H1 (cell line): ENCODE results near the gene SPTSSB. TPM values are rescaled to one million over a fixed set of nuclear protein-coding genes. Genes with fewer than 3 reads are reported as not detected.

Source experiments
- CTCF ChIA-PET: fragments of 300-600 bp; sonication (Branson Sonifier 250); formaldehyde crosslinking; loops from one replicate; lab custom pipeline; 2021; ENCODE audit not compliant: partially characterized antibody; lab: Charles Lee
- POLR2A ChIA-PET: fragments of 300-600 bp; sonication (Branson Sonifier 250); formaldehyde crosslinking; loops from one replicate; lab custom pipeline; 2021; ENCODE audit warnings: inconsistent platforms; ENCODE audit not compliant: partially characterized antibody; lab: Charles Lee
- DNase-seq, 2 experiments: peaks; one replicate each; pipeline versions ENCODE4 v3.0.0 to v3.0.0-alpha.2; 2010 to 2022; ENCODE audit warnings: low spot score in 2 of 2, low read depth in 1 of 2, mixed read lengths in 1 of 2
- FAIRE-seq: peaks from 2 replicates; lab custom pipeline; 2011; peaks lifted over from hg19 to GRCh38; lab: Jason Lieb, UNC
- H2AFZ ChIP-seq: 2 replicates; pipeline ENCODE4 v1.8.1; 2012; ENCODE audit warnings: low read length, inconsistent platforms
- H2AK5ac ChIP-seq: 2 replicates; pipeline ENCODE4 v1.6.1; 2013; ENCODE audit warnings: low read depth, low read length
- H2BK120ac ChIP-seq: replicated peaks from 2 replicates; pipeline ENCODE3; 2013; ENCODE audit warnings: low read depth, low read length, inconsistent platforms
- H2BK12ac ChIP-seq: 2 replicates; pipeline ENCODE4 v1.6.1; 2013; ENCODE audit warnings: low read depth, low read length
- H2BK15ac ChIP-seq: 2 replicates; pipeline ENCODE4 v1.6.1; 2013; ENCODE audit warnings: low read length
- H2BK20ac ChIP-seq: 2 replicates; pipeline ENCODE4 v1.6.1; 2013; ENCODE audit warnings: low read length
- H2BK5ac ChIP-seq: 2 replicates; pipeline ENCODE4 v1.6.1; 2013; ENCODE audit warnings: low read depth, low read length
- H3K14ac ChIP-seq: 2 replicates; pipeline ENCODE4 v1.6.1; 2013; ENCODE audit warnings: inconsistent platforms; ENCODE audit not compliant: insufficient read length
- H3K18ac ChIP-seq: 2 replicates; pipeline ENCODE4 v1.6.1; 2013; ENCODE audit warnings: low read length; ENCODE audit errors: extremely low read depth
- H3K23ac ChIP-seq: 2 replicates; pipeline ENCODE4 v1.6.1; 2013; ENCODE audit warnings: inconsistent platforms; ENCODE audit not compliant: insufficient read length
- H3K23me2 ChIP-seq: 2 replicates; pipeline ENCODE4 v1.6.1; 2013; ENCODE audit warnings: low read depth, low read length
- H3K27ac ChIP-seq: 2 replicates; pipeline ENCODE4 v1.6.1; 2011; ENCODE audit warnings: low read depth, low read length, inconsistent platforms
- H3K27me3 ChIP-seq, 4 experiments: replicated peaks in 1 of 4; 1 replicate in 1 of 4; 2 replicates in 3 of 4; pipeline versions ENCODE4 v1.6.1 to v1.8.1; 2011 to 2013; ENCODE audit warnings: low read length in 3 of 4, mild to moderate bottlenecking in 3 of 4, inconsistent platforms in 2 of 4, mixed read lengths in 2 of 4, moderate library complexity in 1 of 4; ENCODE audit not compliant: control insufficient read depth in 3 of 4, insufficient read depth in 3 of 4; ENCODE audit errors: extremely low read depth in 1 of 4
- H3K36me3 ChIP-seq, 4 experiments: 2 replicates each; pipeline versions ENCODE4 v1.6.1 to v1.8.1; 2011 to 2013; ENCODE audit warnings: mild to moderate bottlenecking in 4 of 4, low read length in 3 of 4, moderate library complexity in 2 of 4, control low read depth in 1 of 4, inconsistent platforms in 1 of 4; ENCODE audit not compliant: insufficient read depth in 4 of 4, control insufficient read depth in 2 of 4
- H3K4ac ChIP-seq: replicated peaks from 2 replicates; pipeline ENCODE3; 2013; ENCODE audit warnings: low read length, low read depth, mixed read lengths, inconsistent platforms; ENCODE audit not compliant: insufficient read length
- H3K4me1 ChIP-seq, 4 experiments: replicated peaks in 1 of 4; 1 replicate in 1 of 4; 2 replicates in 3 of 4; pipeline versions ENCODE4 v1.6.1 to v1.8.1; 2011 to 2013; ENCODE audit warnings: low read length in 3 of 4, inconsistent platforms in 2 of 4, mixed read lengths in 1 of 4; ENCODE audit not compliant: insufficient read depth in 4 of 4, control insufficient read depth in 3 of 4
- H3K4me2 ChIP-seq, 2 experiments: 2 replicates each; pipeline versions ENCODE4 v1.6.1 to v1.8.1; 2011 to 2013; ENCODE audit warnings: low read depth in 2 of 2, low read length in 2 of 2, control low read depth in 1 of 2, inconsistent platforms in 1 of 2, mild to moderate bottlenecking in 1 of 2; ENCODE audit not compliant: insufficient read depth in 1 of 2
- H3K4me3 ChIP-seq, 4 experiments: fragments of 200-600, 300-600 bp in 1 of 4; sonication (generic), shearing (Covaris generic), sonication (Bioruptor Twin) in 1 of 4; 2 replicates each; pipeline versions ENCODE4 v1.5.1 to v1.8.1; 2011 to 2016; ENCODE audit warnings: low read length in 4 of 4, low read depth in 3 of 4, control low read depth in 2 of 4, inconsistent platforms in 2 of 4, mild to moderate bottlenecking in 2 of 4, mixed read lengths in 1 of 4, moderate library complexity in 1 of 4; ENCODE audit not compliant: insufficient read depth in 2 of 4; ENCODE audit errors: extremely low read depth in 1 of 4
- H3K56ac ChIP-seq: replicated peaks from 2 replicates; pipeline ENCODE3; 2013; ENCODE audit warnings: low read depth, mild to moderate bottlenecking, mixed read lengths, low read length, inconsistent platforms; ENCODE audit not compliant: insufficient read length
- H3K79me1 ChIP-seq: 2 replicates; pipeline ENCODE4 v1.6.1; 2013; ENCODE audit warnings: low read depth, low read length, control low read depth
- H3K79me2 ChIP-seq, 2 experiments: 2 replicates each; pipeline versions ENCODE4 v1.6.1 to v1.8.1; 2012 to 2013; ENCODE audit warnings: low read length in 2 of 2, mild to moderate bottlenecking in 2 of 2, inconsistent platforms in 1 of 2; ENCODE audit not compliant: insufficient read depth in 2 of 2, control insufficient read depth in 1 of 2
- H3K9ac ChIP-seq, 4 experiments: replicated peaks in 1 of 4; 1 replicate in 1 of 4; 2 replicates in 3 of 4; pipeline versions ENCODE4 v1.6.1 to v1.8.1; 2011 to 2013; ENCODE audit warnings: low read depth in 3 of 4, low read length in 3 of 4, control low read depth in 2 of 4, mild to moderate bottlenecking in 2 of 4, moderate library complexity in 2 of 4, inconsistent platforms in 1 of 4; ENCODE audit errors: extremely low read depth in 1 of 4
- H3K9me3 ChIP-seq, 2 experiments: 2 replicates each; pipeline versions ENCODE4 v1.6.1 to v1.8.1; 2012 to 2013; ENCODE audit warnings: mild to moderate bottlenecking in 2 of 2, moderate library complexity in 2 of 2, control low read depth in 1 of 2, inconsistent platforms in 1 of 2, low read depth in 1 of 2, low read length in 1 of 2, mixed read lengths in 1 of 2; ENCODE audit not compliant: insufficient read depth in 2 of 2
- H4K20me1 ChIP-seq, 2 experiments: replicated peaks in 1 of 2; 2 replicates each; pipeline versions ENCODE3 to v1.8.1; 2011 to 2013; ENCODE audit warnings: inconsistent platforms in 2 of 2, low read length in 2 of 2, mild to moderate bottlenecking in 1 of 2; ENCODE audit not compliant: insufficient read depth in 2 of 2, control insufficient read depth in 1 of 2
- H4K5ac ChIP-seq: 2 replicates; pipeline ENCODE4 v1.6.1; 2013; ENCODE audit warnings: low read length, low read depth, mixed read lengths, inconsistent platforms; ENCODE audit not compliant: insufficient read length
- H4K8ac ChIP-seq: 2 replicates; pipeline ENCODE4 v1.8.0; 2013; ENCODE audit warnings: mild to moderate bottlenecking, moderate library complexity, low read length, inconsistent platforms; ENCODE audit not compliant: insufficient read depth; ENCODE audit errors: extremely low read depth
- H4K91ac ChIP-seq: replicated peaks from 2 replicates; pipeline ENCODE3; 2013; ENCODE audit warnings: low read length, mixed read lengths, inconsistent platforms; ENCODE audit not compliant: insufficient read length
- ASH2L ChIP-seq: fragments of 200-600, 300-600 bp; sonication (generic); IDR thresholded peaks from one replicate; pipeline ENCODE4 v1.7.1; 2017; ENCODE audit warnings: low read length
- CBX5 ChIP-seq: fragments of 300-800, 300-1000 bp; sonication (generic); IDR thresholded peaks from 2 replicates; pipeline ENCODE4 v1.7.1; 2016; ENCODE audit warnings: antibody characterized with exemption, low read length, low read depth
- CTCF ChIP-seq, 3 experiments: IDR thresholded peaks; 1 replicate in 2 of 3; 2 replicates in 1 of 3; pipeline versions ENCODE4 v1.5.1 to v1.6.1; 2011; ENCODE audit warnings: low read length in 3 of 3, mild to moderate bottlenecking in 3 of 3, inconsistent platforms in 2 of 3, low read depth in 1 of 3, moderate library complexity in 1 of 3; ENCODE audit not compliant: insufficient read depth in 1 of 3; ENCODE audit errors: control extremely low read depth in 1 of 3
- KDM5A ChIP-seq: fragments of 200-600 bp; IDR thresholded peaks from 2 replicates; pipeline ENCODE4 v1.7.1; 2012; ENCODE audit warnings: mild to moderate bottlenecking, low read length, inconsistent platforms, mixed read lengths
- MAX ChIP-seq: IDR thresholded peaks from 2 replicates; pipeline ENCODE4 v1.6.1; 2012; ENCODE audit warnings: inconsistent platforms
- NANOG ChIP-seq: IDR thresholded peaks from 2 replicates; pipeline ENCODE4 v1.6.1; 2011; ENCODE audit warnings: low read length, low read depth, mild to moderate bottlenecking, inconsistent platforms; ENCODE audit not compliant: insufficient read depth, poor library complexity, severe bottlenecking
- SAP30 ChIP-seq: fragments of 300-600 bp; sonication (generic); IDR thresholded peaks from 2 replicates; pipeline ENCODE4 v1.7.1; 2012; ENCODE audit warnings: low read length, moderate library complexity, mild to moderate bottlenecking, inconsistent platforms; ENCODE audit not compliant: insufficient read depth, insufficient replicate concordance
- SIX5 ChIP-seq: IDR thresholded peaks from 2 replicates; pipeline ENCODE4 v1.6.1; 2011; ENCODE audit warnings: mild to moderate bottlenecking, low read depth, low read length
- SP1 ChIP-seq: IDR thresholded peaks from 2 replicates; pipeline ENCODE4 v1.6.1; 2011; ENCODE audit warnings: low read depth, low read length
- TBP ChIP-seq: IDR thresholded peaks from 2 replicates; pipeline ENCODE4 v1.6.1; 2011; ENCODE audit warnings: low read depth, low read length, improper control_type of control experiment
- YY1 ChIP-seq: IDR thresholded peaks from 2 replicates; pipeline ENCODE4 v1.6.1; 2011; ENCODE audit warnings: low read depth, mild to moderate bottlenecking, low read length
- ZNF274 ChIP-seq: IDR thresholded peaks from 2 replicates; pipeline ENCODE4 v1.7.0; 2012; ENCODE audit warnings: low read length, borderline replicate concordance; ENCODE audit errors: extremely low read depth
- whole genome bisulfite sequencing, 2 experiments: shearing (Covaris generic) in 1 of 2; methylation state at CpG; one replicate each; pipeline versions ENCODE4 v1.1.6 to v1.1.7; 2013 to 2015; ENCODE audit warnings: low lambda C conversion rate in 2 of 2, mixed read lengths in 2 of 2, inconsistent platforms in 1 of 2, low coverage in 1 of 2, missing lambda C conversion rate in 1 of 2; ENCODE audit not compliant: insufficient replicate concordance in 2 of 2, insufficient coverage in 1 of 2, insufficient read length in 1 of 2; ENCODE audit errors: extremely low coverage in 1 of 2, missing lambda C conversion rate in 1 of 2; 5-methylcytosine and 5-hydroxymethylcytosine counted together
- polyA plus RNA-seq, 7 experiments: library from polyadenylated mRNA; depleted of rRNA in 3 of 7; stranded (reverse) in 5 of 7; unstranded in 2 of 7; fragments of >200 nt in 5 of 7; fragments of 200-250 nt in 2 of 7; gene quantifications; 1 replicate in 5 of 7; 2 replicates in 1 of 7; 4 replicates in 1 of 7; pipeline versions ENCODE4 v1.2.1 to v1.2.3, GENCODE V29; 2011 to 2013; ENCODE audit warnings: missing spikeins in 2 of 7, mixed read lengths in 2 of 7
- total RNA-seq: library from RNA; stranded (reverse); fragmentation: NEBNext Ultra II Directional; extraction: Animal tissue kit (Norgen Biotek cat#: 25700); gene quantifications from 2 replicates; pipeline ENCODE4 v1.2.1, GENCODE V29; 2021

SPTSSB gene
- total and polyA plus RNA-seq, 2 of the 8 experiments (the other 6 are each of a cell fraction or from before 2014, with no cell fraction given), result 33.4 to 52.5 TPM

- H3K79me2 ChIP-seq, result no peaks in the 10 kb centered on the region
- no peak overlapping the region for H2BK20ac ChIP-seq
- H3K79me1 ChIP-seq, result no peaks in the 10 kb centered on the region
- CTCF ChIA-PET, result interaction anchor here (2.2 kb wide), 1 partner anchor 140 kb away, joined by 10 read pairs; no protein-coding TSS in a partner anchor
- H3K27ac ChIP-seq, result no peak overlapping the region
- H3K23me2 ChIP-seq, result no peaks in the 10 kb centered on the region; the same call in 1 of the 2 replicates
- no peak overlapping the region for H2BK120ac ChIP-seq
- no peak overlapping the region for H4K5ac ChIP-seq
- DNase-seq (no peak), FAIRE-seq (no peak)
- no peak overlapping the region for H2AFZ ChIP-seq
- H2BK5ac ChIP-seq, result no peak overlapping the region
- H3K23ac ChIP-seq, result no peak overlapping the region
- H3K9ac ChIP-seq, result no peak overlapping the region
- WGBS, 2 experiments, result 96% methylated on average over 1 of the region's 1 CpG; no CpG with 5 or more reads in 1 of the 2 experiments
- no peak overlapping the region for H2BK12ac ChIP-seq
- no peak overlapping the region for H3K56ac ChIP-seq
- no peak overlapping the region for H2BK15ac ChIP-seq
- H4K20me1 ChIP-seq, result no peaks in the 10 kb centered on the region
- no peak overlapping the region for H4K8ac ChIP-seq
- H3K4ac ChIP-seq, result no peak overlapping the region
- POLR2A ChIA-PET, result interaction anchor here (0.9 kb wide), 1 partner anchor 160 kb away, joined by 3 read pairs; no protein-coding TSS in a partner anchor
- H3K14ac ChIP-seq, result no peak overlapping the region
- peaks cover 3 to 11% of the 10 kb centered on the region in 2 experiments; a peak in 1 of 4 replicates for H3K9me3 ChIP-seq
- no peak overlapping the region for H2AK5ac ChIP-seq
- H3K27me3 ChIP-seq, result no peaks in the 10 kb centered on the region
- no peaks in the 10 kb centered on the region for H3K36me3 ChIP-seq
- peaks cover 0 to 6% (median 2%) of the 10 kb centered on the region in 4 experiments; a peak in 2 of 7 replicates for H3K4me1 ChIP-seq
- no peak overlapping the region for H3K18ac ChIP-seq
- H3K4me3 ChIP-seq, result no peak overlapping the region
- H4K91ac ChIP-seq, result no peak overlapping the region
- no peak overlapping the region for H3K4me2 ChIP-seq
- TF ChIP-seq CBX5 (no peak), CTCF (IDR thresholded peaks at IDR 0.05; ENCODE audit: control extremely low read depth in 1 of 3, insufficient read depth in 1 of 3, low read depth in 1 of 3, low read length in 3 of 3) (no peak), SP1 (no peak), MAX (no peak), KDM5A (no peak), SAP30 (no peak), NANOG (no peak), YY1 (no peak), TBP (no peak), ASH2L (no peak), SIX5 (no peak), ZNF274 (no peak)
Observed at GRCh38 chr3:161414907-161415306, 43.6 kb upstream of the SPTSSB start.
